SK-N-SH (cell line): ENCODE measurements around the gene LRATD1. TPM values are rescaled to one million over a fixed set of nuclear protein-coding genes. Genes with fewer than 3 reads are reported as not detected.

ENCODE experiments used
- CTCF ChIA-PET: fragments of 300-600, 350-600 bp; formaldehyde crosslinking; extraction: SDS; loops from one replicate; lab custom pipeline; 2021; lab: Yijun Ruan, JAX
- POLR2A ChIA-PET: fragments of 350-600 bp; sonication (Branson Sonifier 250); formaldehyde crosslinking; extraction: SDS; loops from one replicate; lab custom pipeline; 2020; ENCODE audit warnings: antibody characterized with exemption, inconsistent platforms; lab: Yijun Ruan, JAX
- DNase-seq: peaks from one replicate; pipeline ENCODE4 v3.0.0; 2012
- H2AFZ ChIP-seq: fragments of 200-600 bp; sonication (generic); 2 replicates; pipeline ENCODE4 v1.8.1; 2016; ENCODE audit warnings: antibody characterized with exemption, mild to moderate bottlenecking, low read depth
- H3F3A ChIP-seq: fragments of 200-600 bp; sonication (generic); replicated peaks from 2 replicates; pipeline ENCODE3; 2016; ENCODE audit warnings: antibody characterized with exemption, mild to moderate bottlenecking; ENCODE audit not compliant: insufficient read depth
- H3K27ac ChIP-seq, 2 experiments: fragments of 200-500 bp in 1 of 2; fragments of 200-600 bp in 1 of 2; sonication (Bioruptor generic) in 1 of 2; sonication (generic), shearing (Covaris generic) in 1 of 2; 2 replicates each; pipeline versions ENCODE4 v1.5.1 to v1.6.1; 2014 to 2016; ENCODE audit warnings: low read depth in 2 of 2, inconsistent platforms in 1 of 2, low read length in 1 of 2, mild to moderate bottlenecking in 1 of 2, mixed read lengths in 1 of 2
- H3K27me3 ChIP-seq: fragments of 200-600 bp; sonication (generic), shearing (Covaris generic); 2 replicates; pipeline ENCODE4 v1.6.1; 2016; ENCODE audit warnings: mixed run types; ENCODE audit not compliant: insufficient read depth
- H3K36me3 ChIP-seq, 2 experiments: fragments of 200-500 bp in 1 of 2; fragments of 200-600 bp in 1 of 2; sonication (Bioruptor generic) in 1 of 2; sonication (generic) in 1 of 2; replicated peaks in 1 of 2; 2 replicates each; pipeline versions ENCODE3 to v1.5.1; 2014 to 2016; ENCODE audit warnings: low read length in 1 of 2, mild to moderate bottlenecking in 1 of 2; ENCODE audit not compliant: insufficient read depth in 2 of 2, control insufficient read depth in 1 of 2
- H3K4me1 ChIP-seq, 2 experiments: fragments of 200-500 bp in 1 of 2; fragments of 200-600 bp in 1 of 2; sonication (Bioruptor generic) in 1 of 2; sonication (generic), shearing (Covaris generic) in 1 of 2; 2 replicates each; pipeline versions ENCODE4 v1.5.1 to v1.6.1; 2014 to 2016; ENCODE audit warnings: low read depth in 1 of 2, low read length in 1 of 2, mixed run types in 1 of 2; ENCODE audit not compliant: insufficient read depth in 2 of 2, control insufficient read depth in 1 of 2
- H3K4me2 ChIP-seq: fragments of 200-600 bp; sonication (generic), shearing (Covaris generic); 2 replicates; pipeline ENCODE4 v1.6.1; 2017; ENCODE audit warnings: mixed run types
- H3K4me3 ChIP-seq, 2 experiments: fragments of 200-500 bp in 1 of 2; fragments of 200-600 bp in 1 of 2; sonication (Bioruptor generic) in 1 of 2; sonication (generic), shearing (Covaris generic) in 1 of 2; 2 replicates each; pipeline versions ENCODE4 v1.5.1 to v1.8.1; 2014 to 2016; ENCODE audit warnings: low read depth in 2 of 2, inconsistent platforms in 1 of 2, low read length in 1 of 2, mild to moderate bottlenecking in 1 of 2, mixed read lengths in 1 of 2, moderate library complexity in 1 of 2
- H3K79me2 ChIP-seq: fragments of 200-600 bp; sonication (generic); 2 replicates; pipeline ENCODE4 v1.8.1; 2017; ENCODE audit warnings: mild to moderate bottlenecking; ENCODE audit not compliant: insufficient read depth
- H3K9ac ChIP-seq: fragments of 200-600 bp; sonication (generic); 2 replicates; pipeline ENCODE4 v1.6.1; 2017; ENCODE audit warnings: mixed run types
- H3K9me2 ChIP-seq: fragments of 200-600 bp; sonication (generic); 2 replicates; pipeline ENCODE4 v1.6.1; 2017; ENCODE audit warnings: mixed run types
- H3K9me3 ChIP-seq: fragments of 200-600 bp; sonication (generic); 2 replicates; pipeline ENCODE4 v1.6.1; 2017; ENCODE audit warnings: mixed run types, mild to moderate bottlenecking, moderate library complexity
- H4K20me1 ChIP-seq: fragments of 200-600 bp; sonication (generic); 2 replicates; pipeline ENCODE4 v1.6.1; 2017; ENCODE audit warnings: mild to moderate bottlenecking, mixed run types; ENCODE audit not compliant: insufficient read depth
- CHD2 ChIP-seq: fragments of 150-350 bp; IDR thresholded peaks from 2 replicates; pipeline ENCODE4 v1.6.1; 2018; ENCODE audit warnings: low read length; ENCODE audit not compliant: partially characterized antibody
- FOXM1 ChIP-seq: IDR thresholded peaks from 2 replicates; pipeline ENCODE4 v1.4.0; 2012; ENCODE audit warnings: low read depth, mild to moderate bottlenecking
- JUND ChIP-seq: IDR thresholded peaks from 2 replicates; pipeline ENCODE4 v1.4.0; 2012
- NFIC ChIP-seq: IDR thresholded peaks from 2 replicates; pipeline ENCODE4 v1.4.0; 2012; ENCODE audit warnings: borderline replicate concordance
- POLR2AphosphoS5 ChIP-seq: IDR thresholded peaks from 2 replicates; pipeline ENCODE4 v1.6.1; 2012; ENCODE audit warnings: low read depth, low read length
- REST ChIP-seq: IDR thresholded peaks from 2 replicates; pipeline ENCODE4 v1.6.1; 2012; ENCODE audit warnings: mild to moderate bottlenecking, low read depth, low read length, moderate library complexity
- RXRA ChIP-seq: IDR thresholded peaks from 2 replicates; pipeline ENCODE4 v1.4.0; 2012; ENCODE audit warnings: low read depth, mild to moderate bottlenecking, borderline replicate concordance
- TEAD4 ChIP-seq: IDR thresholded peaks from 2 replicates; pipeline ENCODE4 v1.4.0; 2012; ENCODE audit warnings: mild to moderate bottlenecking, borderline replicate concordance; ENCODE audit not compliant: insufficient read depth
- ZBTB33 ChIP-seq: IDR thresholded peaks from 2 replicates; pipeline ENCODE4 v1.4.0; 2012; ENCODE audit warnings: low read depth, borderline replicate concordance
- WGBS: methylation state at CpG from one replicate; pipeline ENCODE4 v1.1.6; 2017; ENCODE audit warnings: low lambda C conversion rate; 5-methylcytosine and 5-hydroxymethylcytosine counted together
- polyA plus RNA-seq, 3 experiments: library from polyadenylated mRNA; depleted of rRNA; stranded (reverse); fragments of >200 nt; gene quantifications; 2 replicates each; pipeline ENCODE4 v1.2.3, GENCODE V29; 2012
- TF ChIP-seq, protein P1 (sequence below): IDR thresholded peaks from 2 replicates; pipeline ENCODE4; 2012

LRATD1 gene
- polyA plus RNA-seq, 1 of the 3 experiments (the other 2 are of a cell fraction), result 0.84 TPM

DNA sequence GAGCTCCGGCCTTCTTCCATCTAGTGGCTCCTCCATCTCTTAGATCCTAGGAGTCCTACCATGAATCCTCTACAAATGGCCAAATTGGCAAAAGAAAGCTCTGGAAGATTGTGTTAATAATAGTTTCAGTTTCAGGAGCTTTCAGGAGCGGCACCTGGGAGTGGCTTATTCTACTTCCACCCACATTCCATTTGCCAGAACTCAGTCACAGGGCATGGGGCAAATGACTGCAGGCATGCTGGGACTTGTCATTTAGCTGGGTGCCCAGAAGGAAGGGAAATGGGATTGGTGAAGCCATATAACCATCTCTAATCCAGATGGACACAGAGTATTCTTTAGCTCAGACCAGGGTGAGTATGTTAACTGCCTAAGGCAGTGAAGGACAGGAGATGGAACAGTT is 3.6 kb upstream of the LRATD1 start:
- ChIA-PET POLR2A (no interaction called here), CTCF (interaction anchor here (1.2 kb wide), 1 partner anchor 947 kb away, joined by 3 read pairs; no protein-coding TSS in a partner anchor)
- Histone ChIP-seq H3K4me1 (peaks cover 0 to 16% of the 10 kb centered on the region in 2 experiments; a peak in 1 of 4 replicates), H3K27ac (no peak overlapping the region), H3F3A (no peaks in the 10 kb centered on the region), H3K9me3 (no peaks in the 10 kb centered on the region), H3K9ac (no peak overlapping the region), H2AFZ (no peak overlapping the region), H3K9me2 (no peaks in the 10 kb centered on the region), H3K79me2 (no peaks in the 10 kb centered on the region), H4K20me1 (no peaks in the 10 kb centered on the region), H3K27me3 (peaks cover 11% of the 10 kb centered on the region), H3K4me2 (no peak overlapping the region), H3K36me3 (no peaks in the 10 kb centered on the region), H3K4me3 (no peak overlapping the region)
- TF ChIP-seq, protein P1, sequence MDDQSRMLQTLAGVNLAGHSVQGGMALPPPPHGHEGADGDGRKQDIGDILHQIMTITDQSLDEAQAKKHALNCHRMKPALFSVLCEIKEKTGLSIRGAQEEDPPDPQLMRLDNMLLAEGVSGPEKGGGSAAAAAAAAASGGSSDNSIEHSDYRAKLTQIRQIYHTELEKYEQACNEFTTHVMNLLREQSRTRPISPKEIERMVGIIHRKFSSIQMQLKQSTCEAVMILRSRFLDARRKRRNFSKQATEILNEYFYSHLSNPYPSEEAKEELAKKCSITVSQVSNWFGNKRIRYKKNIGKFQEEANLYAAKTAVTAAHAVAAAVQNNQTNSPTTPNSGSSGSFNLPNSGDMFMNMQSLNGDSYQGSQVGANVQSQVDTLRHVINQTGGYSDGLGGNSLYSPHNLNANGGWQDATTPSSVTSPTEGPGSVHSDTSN, result no peak
- TF ChIP-seq JUND, result no peak
- no peak for TF ChIP-seq FOXM1
- TF ChIP-seq TEAD4, result no peak
- no peak for TF ChIP-seq REST
- no peak for TF ChIP-seq CHD2
- TF ChIP-seq POLR2AphosphoS5, result no peak
- no peak for TF ChIP-seq RXRA
- no peak for TF ChIP-seq NFIC
- no peak for TF ChIP-seq ZBTB33
- WGBS, result 52% methylated on average over 2 of the region's 2 CpGs
- no peak for DNase-seq
